Renal cortical epithelial cell (primary cell): ENCODE data around the gene GOLGA7B. TPM values are rescaled to one million over a fixed set of nuclear protein-coding genes. Genes with fewer than 3 reads are reported as not detected.

Experiments used
- DNase-seq: peaks from one replicate; pipeline ENCODE4 v3.0.0-alpha.2; 2011; ENCODE audit warnings: low read depth
- total RNA-seq: library from RNA; depleted of rRNA; stranded (reverse); fragments of >200 nt; gene quantifications from 2 replicates; pipeline ENCODE4 v1.2.3, GENCODE V29; 2014

GOLGA7B gene
- 0.05 and 0.35 TPM in 2 replicates for total RNA-seq

DNA sequence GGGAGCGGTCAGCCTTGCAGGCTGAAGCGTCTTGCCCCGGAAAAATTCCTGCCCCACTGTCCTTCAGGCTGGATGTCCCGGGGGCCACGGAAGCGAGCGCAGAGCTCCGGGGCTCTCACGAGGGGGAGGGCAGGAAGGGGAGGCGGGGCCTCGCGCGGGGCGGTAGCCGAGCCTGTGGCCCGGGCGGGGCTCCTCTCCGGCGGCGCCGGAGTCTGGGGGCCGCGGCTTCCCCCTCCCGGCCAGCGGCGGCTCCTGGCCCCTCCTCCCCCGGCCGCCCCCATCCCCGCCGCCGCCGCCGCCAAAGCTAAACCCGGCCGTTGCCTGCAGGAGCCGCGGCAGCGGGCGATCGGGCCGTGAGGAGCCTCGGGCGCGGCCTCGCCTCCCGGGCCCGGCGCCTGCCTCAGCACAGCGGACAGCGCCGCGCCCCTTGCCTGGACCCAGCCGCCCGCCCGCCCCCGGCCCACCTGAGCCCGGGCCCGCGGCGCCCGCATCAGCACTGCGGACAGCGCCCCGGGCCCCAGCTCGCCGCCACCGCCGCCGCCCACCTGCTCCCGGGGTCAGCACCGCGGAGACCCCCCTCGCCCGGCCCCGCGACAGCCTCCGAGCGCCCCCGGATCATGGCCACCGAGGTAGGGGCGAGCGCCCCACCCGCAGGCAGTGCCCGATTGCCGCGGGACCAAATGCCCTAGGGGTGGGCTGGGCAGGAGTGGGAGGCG lies at the start of gene GOLGA7B:
GOLGA7B (plus strand) TSS at position 157 of the 716 bp plus-strand sequence; CDS start at position 618, 461 bp downstream.
- no peak for DNase-seq

DNA sequence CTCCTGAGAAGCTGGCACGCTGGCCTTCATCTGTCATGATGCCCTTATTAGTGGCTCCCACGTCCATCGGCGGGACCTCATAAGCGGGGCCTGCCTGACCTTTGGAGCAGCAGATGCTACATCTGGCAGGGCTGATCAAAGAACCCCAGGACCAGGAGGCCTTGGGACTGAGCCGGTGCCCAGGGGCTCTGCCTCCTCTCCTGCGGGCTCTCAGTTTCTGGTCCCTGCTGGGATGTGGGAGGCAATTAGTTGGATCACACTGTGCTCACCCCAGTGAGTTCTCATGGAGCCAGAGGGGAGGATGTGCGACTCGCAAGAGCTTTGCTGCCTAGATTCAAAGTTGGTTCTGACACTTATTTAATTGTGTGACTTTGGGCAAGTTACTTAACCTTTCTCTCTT lies 49.2 kb upstream of the GOLGA7B start:
- DNase-seq, result no peak

DNA sequence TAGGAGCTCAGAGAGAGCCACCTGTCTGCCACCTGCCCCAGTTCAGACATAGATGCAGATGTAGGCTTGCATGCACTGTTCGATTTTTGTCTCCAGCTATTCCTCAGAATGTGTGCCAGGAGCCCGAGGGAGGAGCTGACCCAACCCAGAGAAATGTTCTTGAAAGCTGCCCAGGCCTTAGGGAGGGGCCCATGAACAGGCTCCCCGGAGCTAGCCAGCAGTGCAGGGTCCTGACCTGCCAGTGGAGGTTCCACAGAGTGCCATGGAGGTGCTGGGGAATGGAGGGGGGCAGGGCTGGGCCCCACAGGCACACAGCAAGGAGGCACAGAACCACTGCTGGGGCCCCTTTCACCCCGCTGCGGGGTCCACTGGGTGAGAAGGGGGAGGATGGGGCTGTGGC lies 48.2 kb upstream of the GOLGA7B start:
- no peak for DNase-seq

DNA sequence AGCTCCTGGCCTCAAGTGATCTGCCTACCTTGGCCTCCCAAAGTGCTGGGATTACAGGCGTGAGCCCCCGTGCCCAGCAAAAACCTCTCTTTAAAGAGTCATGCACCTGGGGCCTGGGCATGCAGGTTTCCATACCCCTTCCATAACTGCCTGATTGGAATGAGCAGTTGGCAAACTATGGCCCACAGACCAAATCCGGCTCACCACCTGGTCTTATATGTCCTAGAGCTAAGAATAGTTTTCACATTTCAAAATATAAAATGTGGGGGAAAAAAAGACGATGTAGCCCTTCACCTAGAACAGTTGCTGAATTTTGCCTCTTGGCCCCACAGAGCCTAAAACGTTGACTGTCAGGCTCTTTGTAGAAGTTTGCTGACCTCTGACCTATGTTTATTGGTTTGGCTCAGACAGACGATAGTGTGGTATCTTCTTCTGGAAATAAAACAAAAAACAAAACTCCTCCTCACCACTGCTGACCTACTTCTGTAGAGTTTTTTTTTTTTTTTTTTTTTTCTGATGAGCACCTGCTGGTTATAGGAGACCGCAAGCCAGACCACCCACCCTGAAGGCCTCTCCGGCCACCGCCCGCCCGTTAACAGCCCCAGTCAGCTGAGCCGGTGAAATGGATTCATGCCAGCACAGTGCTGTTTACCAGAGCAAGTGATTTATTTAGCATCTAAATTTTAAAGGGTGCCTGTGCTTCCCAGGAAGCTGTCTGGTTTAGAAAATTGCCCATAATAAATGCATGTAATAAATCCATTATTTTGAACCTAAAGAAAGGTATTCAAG lies 44.4 kb upstream of the GOLGA7B start:
- no peak for DNase-seq

DNA sequence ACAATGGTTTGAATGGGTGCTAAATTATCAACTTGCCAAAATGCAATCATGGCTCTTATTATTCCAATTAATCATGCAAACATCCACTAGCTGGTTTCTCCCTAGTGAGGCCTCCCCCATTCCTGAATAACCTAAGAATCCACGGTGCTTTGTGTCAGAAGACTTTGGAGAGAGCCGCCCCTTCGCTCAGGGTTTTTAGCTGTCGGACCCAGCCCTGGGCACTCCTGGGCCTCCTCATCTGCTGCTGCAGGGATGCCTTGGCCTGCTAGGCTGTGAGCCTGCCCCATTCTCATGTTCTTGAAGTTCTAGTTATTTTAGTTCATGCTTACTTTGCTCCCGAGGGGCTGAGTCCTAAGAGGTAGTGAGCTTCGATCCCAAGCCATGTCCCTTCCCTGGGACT lies 43.7 kb upstream of the GOLGA7B start:
- DNase-seq, result no peak

DNA sequence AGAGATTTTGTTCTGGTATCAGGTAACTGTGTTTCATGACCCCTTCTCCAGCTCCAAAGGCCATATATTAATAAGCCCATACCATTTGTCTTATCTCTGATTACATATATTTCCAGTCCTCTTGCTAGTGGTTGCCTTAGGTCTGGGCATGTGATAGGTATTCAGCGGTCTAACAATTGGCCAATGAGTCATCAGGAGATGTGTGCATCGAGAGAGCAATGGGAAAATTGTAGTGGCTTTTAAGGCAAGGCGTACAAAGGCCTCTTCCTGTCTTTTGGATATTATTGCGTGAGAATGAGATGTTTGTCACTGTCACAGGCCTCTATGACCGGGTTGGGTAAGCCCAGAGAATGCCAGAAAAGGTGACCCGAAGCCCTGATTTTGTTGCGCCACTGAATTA lies 39.2 kb upstream of the GOLGA7B start:
- peak; percentile 26 for DNase-seq

DNA sequence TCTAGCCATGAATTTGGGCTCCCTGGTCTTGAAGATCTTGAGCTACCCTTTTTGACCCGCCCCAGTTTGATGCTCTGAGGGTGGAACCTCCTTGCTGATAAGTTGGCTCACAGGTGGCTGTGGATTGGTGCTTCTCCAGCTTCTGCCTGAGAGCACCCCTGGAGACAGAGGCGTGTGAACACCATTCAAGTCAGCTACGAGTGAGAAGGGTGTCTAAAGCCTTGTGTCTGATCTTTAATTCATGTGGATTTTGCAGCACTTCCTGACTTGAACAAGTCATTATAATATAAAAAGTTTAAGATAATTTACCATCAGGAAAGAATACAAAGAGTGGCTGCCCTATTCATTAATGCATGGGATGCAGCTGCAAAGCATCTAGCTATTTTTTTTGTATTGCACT lies 37.7 kb upstream of the GOLGA7B start:
- DNase-seq, result no peak

DNA sequence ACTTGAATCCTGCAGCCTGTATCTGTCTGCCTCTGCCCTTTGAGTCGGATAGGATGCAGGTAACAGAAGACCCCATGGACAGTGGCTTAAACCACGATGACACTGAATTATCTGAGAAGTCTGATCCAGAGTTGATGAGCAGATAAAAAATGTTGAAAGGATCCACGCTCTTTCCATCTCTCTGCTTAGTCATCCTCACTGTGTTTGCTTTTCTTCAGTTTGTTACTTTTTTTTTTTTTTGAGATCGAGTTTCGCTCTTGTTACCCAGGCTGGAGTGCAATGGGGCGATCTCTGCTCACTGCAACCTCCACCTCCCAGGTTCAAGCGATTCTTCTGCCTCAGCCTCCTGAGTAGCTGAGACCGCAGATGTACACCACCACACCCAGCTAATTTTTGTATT lies 36.9 kb upstream of the GOLGA7B start:
- DNase-seq, result no peak

DNA sequence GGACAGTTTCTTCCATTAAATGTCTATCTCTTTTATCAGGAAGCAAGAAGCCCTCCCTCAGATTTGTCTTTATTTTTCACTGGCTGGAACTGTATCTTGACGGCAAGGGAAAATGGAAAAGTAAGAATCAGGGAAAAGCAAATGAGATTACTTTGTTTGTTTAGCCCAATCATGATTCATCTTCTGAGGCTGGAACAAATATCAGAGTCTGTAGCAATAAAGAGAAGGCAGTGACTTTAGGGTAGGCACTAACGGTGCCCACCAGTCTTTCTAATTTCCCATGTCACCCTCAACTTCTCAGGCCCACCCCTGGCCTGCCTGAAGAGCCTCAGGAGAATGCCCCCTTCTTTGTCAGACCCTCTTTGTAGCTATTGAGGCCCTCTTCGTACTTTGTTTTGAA lies 36.3 kb upstream of the GOLGA7B start:
- no peak for DNase-seq

DNA sequence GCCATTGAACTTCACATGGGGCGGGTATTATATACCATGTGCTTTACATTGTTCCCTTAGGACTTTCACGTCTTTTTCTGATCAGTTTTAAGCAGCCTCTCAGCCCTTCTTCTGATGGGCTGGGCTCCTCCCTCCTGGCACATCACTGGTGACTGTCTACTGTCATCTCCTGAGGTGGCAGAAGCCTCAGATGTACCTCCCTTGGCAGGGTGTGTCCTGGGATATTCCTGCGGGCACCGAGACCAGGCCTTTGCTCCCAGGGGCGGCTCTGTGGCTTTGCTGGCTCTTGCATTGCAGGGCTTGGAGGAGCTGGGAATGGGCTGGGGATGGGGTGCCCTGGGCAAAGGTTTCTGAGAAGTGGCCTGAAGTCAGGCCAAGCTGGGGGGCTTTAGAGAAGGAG lies 34.6 kb upstream of the GOLGA7B start:
- no peak for DNase-seq

DNA sequence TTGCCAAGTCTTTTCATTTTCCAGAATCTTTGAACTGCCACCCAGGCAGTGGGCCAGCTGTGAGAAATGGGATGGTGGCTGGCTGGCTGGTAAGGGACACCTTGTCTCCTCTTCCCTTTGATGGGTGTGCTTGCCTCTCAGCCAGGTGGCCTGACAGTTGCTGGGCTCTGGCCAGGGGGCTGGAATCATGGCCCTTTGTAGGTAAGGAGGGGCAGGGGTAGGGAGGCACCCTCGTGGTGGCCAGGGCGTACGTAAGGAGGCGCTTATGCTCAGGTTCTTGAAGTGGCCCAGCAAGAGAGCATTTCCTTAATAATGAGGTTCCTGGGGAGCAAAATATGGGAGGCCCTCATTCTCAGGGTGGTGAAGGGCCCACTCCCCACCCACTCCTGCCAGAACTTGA lies 33.0 kb upstream of the GOLGA7B start:
- no peak for DNase-seq

DNA sequence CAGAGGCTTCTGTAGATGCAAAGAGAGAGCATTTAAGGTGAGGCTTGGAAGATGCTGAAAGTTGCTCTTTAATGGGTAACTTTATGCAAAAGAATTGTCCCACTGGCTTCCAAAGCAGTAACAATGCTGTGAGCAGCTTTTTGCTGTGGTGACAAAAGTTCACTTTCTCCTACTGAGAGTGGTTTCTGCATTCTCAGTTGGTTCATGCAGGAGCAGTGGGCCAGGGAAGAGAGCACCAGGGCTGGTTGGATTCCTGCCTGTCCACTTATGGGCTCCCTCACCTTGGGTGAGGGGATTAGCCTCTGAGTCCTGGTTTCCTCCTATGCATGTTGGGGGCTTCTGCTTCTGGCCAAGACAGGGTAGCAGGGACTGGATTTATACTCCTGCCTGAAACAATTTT lies 31.1 kb upstream of the GOLGA7B start:
- DNase-seq, result no peak

DNA sequence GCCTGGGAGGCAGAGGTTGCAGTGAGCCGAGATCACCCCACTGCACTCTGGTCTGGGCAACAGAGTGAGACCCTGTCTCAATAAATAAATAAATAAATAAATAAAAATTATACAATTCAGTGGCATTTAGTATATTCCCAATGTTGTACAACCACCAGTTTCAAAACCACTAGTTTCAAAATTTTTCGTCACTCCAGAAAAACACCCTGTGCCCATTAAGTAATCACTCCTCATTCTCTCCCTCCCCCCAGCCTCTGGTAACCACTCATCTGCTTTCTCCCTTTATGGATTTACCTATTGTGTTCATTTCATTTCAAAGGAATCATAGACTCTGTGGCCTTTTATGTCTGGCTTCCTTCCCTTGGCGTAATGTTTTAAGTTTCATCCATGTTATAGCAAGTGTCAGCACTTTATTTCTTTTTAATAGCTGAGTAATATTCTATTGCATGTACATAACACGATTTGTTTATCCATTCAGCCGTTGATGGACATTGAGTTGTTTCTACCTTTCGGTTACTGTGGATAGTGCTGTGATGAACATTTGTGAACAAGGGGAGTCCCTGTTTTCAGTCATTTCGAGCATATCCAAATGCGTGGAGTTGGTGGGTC lies 29.4 kb upstream of the GOLGA7B start:
- no peak for DNase-seq

DNA sequence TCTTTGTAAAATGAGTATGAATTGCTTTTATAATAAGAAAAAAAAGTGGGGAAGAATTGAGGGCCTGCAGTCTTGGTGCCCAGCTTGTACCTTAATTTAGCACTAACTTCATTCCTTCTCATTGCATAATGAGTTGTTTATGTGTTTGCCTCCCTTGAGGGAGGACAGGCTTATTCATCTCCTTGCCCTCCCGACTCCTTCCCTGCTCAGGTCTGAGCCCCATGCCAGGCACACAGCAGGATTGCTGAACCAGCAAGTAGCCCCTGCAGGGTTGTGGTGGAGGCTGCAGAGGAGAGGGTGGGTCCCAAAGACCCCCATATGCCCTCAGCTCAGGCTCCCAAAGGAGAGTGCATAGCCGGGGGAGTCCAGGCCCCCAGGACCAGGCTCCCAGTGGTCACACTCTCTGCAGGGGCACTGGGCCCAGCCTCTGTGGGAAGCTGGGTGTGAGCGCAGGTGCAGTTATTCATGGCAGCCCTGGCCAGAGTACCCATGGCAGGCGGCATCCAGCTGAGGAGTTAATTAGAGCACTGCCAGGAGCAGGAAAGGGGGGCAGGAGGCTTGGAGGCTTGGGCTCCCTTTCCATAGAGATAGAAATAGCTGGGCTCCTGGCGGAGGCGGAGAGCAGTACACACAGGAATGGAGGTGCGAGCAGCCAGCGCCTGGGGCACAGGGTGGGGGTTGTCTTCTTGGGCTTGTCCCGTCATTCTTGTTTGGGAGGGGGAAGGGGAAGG lies 28.2 kb upstream of the GOLGA7B start:
- peak; percentile 34 for DNase-seq

DNA sequence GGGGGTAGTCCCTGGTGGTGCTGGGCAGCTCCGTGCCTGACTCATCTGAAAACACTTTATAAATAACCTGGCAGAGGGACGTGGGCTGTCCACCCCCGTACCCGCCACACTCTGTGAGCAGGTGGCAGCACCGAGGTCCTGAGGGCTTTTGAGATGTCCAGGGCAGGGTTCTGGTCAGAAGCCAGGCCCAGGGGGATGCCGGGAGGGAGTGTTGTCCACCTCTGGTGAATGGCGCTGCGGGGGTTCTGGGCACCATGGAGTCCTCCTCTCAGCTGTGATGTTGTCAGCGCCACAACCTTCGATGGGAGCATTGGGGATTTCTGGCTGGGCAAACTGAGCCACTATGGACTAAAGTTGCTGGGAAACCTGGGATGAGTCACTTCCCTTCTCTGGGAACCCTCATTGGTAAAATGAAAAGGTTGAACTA lies 27.4 kb upstream of the GOLGA7B start:
- DNase-seq, result peak; percentile 85

DNA sequence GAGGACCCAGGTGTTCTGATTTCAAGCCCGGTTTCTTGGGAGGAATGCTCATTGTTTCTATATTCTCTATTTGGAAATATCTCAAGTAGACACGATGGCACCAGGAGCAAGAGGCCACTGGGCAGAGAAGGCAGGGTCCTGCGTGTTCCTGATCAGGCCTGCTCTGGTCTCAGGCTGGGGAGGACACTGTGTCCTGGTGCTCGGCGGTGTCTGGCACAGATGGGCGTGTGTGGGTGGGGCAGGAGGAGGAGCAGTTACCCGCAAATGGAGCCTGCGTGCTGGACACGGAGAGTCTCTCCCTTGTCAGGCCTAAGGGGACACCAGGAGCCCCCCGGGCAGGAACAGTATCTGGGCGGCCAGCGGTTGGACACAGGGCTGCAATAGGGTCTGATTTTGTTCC lies 25.9 kb upstream of the GOLGA7B start:
- DNase-seq, result no peak

DNA sequence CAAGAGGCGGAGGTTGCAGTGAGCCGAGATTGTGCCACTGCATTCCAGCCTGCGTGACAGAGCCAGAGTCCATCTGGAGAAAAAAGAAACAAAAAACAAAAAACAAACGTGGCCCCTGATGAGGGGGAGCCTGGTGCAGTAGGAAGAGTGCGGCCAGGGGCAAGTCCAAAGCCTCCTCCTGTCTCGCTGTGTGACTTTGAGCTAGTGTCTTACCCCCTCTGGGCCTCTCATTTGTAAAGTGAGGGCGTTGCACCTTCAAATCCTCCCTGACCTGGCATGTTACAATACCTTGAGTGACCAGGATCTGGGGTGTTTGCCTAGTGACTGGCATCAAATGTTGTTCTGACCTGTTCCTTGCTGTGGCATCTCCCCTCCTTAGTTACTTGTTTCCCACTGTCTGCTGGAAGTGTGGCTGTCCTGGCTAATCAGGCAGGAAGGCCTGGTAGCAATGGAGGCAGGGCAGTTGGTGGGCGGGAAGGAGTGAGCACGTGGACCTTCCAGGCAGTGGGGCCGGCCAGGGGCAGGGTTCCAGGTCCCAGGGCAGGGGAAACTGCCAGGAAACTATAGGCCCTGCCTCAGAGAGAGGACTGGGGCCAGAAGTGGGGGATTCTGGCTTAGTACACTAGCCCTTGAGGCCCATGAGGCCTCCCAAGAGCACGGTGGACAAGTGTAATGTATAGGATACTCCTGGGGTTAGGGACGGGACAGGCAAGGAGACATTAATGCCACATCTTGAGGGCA lies 24.5 kb upstream of the GOLGA7B start:
- no peak for DNase-seq

DNA sequence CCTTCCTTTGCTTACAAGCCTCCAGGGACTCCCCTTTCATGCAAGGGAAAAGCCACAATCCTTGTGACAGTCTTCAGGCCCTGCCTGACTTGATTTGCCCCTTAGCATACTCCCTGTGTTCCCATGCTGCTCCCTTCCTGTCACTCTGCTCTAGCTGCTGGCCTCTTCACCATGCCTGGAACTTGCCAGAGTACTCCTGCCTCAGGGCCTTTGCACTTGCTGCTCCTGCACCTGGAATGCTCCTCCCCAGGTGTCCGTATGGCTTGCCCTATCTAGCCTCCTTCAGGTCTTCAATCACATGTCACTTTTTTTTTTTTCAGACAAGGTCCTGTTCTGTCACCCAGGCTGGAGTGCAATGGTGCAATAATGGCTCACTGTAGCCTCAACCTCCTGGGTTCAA lies 22.8 kb upstream of the GOLGA7B start:
- DNase-seq, result no peak

DNA sequence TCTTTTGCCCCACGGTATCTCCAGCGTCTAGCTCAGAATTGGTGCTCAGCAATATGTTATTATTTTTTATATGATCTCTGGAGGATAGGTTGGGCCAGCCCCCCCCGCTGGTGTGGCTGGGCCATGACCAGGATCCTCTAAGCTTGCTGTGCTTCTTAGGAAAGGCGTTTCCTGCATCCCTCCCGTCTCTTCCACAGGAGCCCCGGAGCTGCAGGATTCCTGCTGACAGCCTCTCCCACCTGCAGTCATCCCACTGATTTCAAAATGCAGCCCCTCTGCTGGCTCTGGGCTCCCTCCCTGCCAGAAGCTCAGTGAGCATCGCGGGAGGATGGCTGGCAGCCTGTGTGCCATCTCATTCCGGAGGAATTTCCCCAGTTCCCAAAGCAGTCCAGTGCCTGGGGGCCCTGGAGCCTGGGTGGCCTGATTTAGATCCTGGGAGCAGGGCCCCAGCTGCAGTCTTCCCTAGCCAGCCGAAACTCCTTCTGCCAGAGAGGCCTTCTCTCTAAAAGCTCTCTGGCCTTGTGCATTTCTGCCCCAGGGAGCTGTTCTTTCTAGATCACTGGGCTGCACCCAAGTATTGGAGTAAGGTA lies 21.8 kb upstream of the GOLGA7B start:
- DNase-seq, result no peak

DNA sequence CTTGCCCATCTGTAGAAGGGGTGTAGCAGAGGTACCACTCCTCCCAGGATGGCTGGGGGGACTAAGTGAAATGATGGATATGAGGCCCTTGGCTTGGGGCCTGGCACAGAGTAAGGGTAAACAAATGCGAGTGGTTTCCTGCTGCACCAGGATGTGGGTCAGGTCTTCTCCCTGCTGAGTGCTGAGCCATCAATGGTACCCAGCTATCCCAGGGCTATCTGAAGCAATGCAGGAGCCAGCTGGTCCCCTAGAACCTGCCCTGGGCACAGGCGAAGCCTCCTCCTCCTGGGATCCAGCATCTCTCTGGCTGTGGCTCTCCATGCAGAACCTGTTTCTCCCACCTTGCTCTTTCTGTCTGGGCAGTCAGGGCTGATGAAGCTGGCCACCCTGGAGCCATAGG lies 20.9 kb upstream of the GOLGA7B start:
- no peak for DNase-seq

DNA sequence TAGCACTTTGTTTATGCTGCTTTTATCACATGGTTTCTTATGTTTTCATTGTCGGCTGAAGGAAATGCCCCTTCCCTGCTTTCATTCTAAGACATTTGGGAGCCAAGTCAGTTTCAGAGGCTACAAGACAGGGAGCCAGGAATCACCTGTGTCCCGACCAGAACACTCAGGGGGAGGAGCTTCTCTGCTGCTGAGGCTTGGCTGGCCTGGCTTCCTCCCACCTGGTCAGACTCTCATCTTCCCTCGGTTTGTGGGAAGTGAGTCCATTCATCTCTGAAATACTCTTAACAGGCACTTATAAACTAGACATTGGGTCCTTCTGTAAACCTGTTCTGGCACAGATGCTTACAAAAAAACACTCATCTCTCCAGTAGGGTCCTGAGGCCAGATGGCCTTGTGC lies 19.6 kb upstream of the GOLGA7B start:
- DNase-seq, result no peak
